AG09309 (cell line): ENCODE results near the gene BTBD6.

Source experiments
- DNase-seq: peaks from one replicate; pipeline ENCODE4 v3.0.0-alpha.2; 2010; ENCODE audit warnings: low read depth
- H3K4me3 ChIP-seq: 2 replicates; pipeline ENCODE4 v1.5.1; 2011; ENCODE audit warnings: mild to moderate bottlenecking, low read depth, low read length, moderate library complexity; ENCODE audit not compliant: control insufficient read depth
- TF ChIP-seq, protein P1 (sequence below): IDR thresholded peaks from 2 replicates; pipeline ENCODE4 v1.5.1; 2011; ENCODE audit warnings: mild to moderate bottlenecking, low read depth, low read length, inconsistent platforms; ENCODE audit not compliant: insufficient read depth, control insufficient read depth; ENCODE audit errors: missing control alignments

The BTBD6 gene

DNA sequence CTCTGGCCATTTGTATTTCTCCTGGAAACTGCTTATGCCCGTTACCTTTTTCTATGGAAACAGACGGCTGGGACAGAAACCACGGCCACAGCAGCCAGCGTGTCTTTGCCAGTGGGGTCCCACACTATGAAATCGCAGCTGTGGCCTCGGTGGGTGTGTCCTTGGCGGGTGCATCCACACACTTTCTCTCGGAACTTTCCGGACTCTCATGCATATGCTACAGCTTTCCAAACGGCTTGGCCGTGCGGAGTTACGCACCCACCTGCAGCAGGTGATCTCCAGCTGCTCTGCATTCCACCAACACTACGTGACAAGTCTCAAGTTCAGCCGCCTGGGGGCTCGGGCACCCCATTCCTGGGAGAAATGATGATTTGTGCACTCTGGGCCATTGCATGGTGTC, 1.3 kb upstream of the BTBD6 start:
- no peak for DNase-seq
- no peak overlapping the region for H3K4me3 ChIP-seq
- TF ChIP-seq, protein P1, sequence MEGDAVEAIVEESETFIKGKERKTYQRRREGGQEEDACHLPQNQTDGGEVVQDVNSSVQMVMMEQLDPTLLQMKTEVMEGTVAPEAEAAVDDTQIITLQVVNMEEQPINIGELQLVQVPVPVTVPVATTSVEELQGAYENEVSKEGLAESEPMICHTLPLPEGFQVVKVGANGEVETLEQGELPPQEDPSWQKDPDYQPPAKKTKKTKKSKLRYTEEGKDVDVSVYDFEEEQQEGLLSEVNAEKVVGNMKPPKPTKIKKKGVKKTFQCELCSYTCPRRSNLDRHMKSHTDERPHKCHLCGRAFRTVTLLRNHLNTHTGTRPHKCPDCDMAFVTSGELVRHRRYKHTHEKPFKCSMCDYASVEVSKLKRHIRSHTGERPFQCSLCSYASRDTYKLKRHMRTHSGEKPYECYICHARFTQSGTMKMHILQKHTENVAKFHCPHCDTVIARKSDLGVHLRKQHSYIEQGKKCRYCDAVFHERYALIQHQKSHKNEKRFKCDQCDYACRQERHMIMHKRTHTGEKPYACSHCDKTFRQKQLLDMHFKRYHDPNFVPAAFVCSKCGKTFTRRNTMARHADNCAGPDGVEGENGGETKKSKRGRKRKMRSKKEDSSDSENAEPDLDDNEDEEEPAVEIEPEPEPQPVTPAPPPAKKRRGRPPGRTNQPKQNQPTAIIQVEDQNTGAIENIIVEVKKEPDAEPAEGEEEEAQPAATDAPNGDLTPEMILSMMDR, result no peak

DNA sequence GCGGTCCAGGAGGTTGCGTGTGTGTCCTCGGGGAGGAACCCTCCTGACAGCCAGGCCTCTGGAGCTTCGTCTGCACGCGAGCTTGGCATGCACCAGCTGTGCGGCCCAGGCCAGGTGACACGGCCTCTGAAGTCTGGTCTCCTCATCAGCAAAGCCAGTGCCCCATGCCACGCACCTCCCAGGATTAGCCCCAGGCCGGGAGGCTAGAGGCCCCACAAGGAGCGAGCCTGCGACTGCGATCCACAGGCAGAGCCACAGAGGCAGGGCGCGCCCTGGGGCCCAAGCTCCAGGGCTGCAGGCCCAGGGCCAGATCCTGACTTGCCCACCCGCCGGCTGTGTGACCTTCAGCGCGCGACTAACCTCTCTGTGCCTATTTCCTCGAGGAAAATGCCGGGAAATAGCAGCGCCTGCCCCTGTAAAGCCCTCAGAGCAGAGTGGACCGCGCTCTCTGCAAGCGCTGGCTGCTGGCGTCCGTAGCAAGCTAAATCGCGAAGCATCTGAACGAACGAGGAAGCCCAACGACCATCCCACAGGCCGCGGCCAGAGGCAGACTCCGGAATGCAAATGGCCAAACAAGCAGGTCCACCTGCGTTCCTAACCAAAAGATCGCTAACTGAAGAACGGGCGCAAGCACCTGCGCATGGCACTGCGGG, 492 bp upstream of the BTBD6 start:
- H3K4me3 ChIP-seq, result peak overlapping the region; percentile 54
- TF ChIP-seq, protein P1, result no peak

DNA sequence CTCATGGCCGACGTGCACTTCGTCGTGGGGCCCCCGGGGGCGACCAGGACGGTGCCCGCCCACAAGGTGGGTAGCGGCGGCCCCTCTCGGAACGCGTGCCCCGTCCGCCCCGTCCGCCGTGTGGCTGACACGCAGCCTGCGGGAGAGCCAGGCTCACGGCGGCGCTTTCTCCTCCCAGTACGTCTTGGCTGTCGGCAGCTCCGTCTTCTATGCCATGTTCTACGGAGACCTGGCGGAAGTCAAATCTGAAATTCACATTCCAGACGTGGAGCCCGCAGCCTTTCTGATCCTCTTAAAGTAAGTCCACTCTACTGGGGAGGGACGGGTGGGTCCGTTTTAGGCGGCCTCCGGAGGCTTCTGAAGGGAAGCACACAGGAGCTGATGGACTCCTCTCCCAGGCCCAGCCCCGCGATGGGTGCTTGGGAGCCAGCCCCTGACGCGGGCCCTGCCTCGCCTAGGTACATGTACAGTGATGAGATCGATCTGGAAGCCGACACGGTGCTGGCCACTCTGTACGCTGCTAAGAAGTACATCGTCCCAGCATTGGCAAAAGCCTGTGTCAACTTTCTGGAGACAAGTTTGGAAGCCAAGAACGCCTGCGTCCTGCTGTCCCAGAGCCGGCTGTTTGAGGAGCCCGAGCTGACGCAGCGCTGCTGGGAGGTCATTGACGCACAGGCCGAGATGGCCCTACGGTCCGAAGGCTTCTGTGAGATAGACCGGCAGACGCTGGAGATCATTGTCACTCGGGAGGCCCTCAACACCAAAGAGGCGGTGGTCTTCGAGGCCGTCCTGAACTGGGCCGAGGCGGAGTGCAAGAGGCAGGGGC, 1.1 kb downstream of the BTBD6 start:
- TF ChIP-seq, protein P1, result no peak
- DNase-seq, result no peak
- H3K4me3 ChIP-seq, result peak overlapping the region; percentile 32

More for the DNA sequence above, 492 bp upstream of the BTBD6 start:
- DNase-seq, result no peak

DNA sequence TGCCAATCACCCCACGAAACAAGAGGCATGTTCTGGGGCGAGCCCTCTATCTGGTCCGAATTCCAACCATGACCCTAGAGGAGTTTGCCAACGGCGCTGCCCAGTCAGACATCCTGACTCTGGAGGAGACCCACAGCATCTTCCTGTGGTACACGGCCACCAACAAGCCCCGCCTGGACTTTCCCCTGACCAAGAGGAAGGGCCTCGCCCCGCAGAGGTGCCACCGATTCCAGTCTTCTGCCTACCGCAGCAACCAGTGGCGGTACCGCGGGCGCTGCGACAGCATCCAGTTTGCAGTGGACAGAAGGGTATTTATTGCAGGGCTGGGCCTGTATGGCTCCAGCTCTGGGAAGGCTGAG, 1.7 kb downstream of the BTBD6 start:
- no peak for DNase-seq
- no peak overlapping the region for H3K4me3 ChIP-seq
- TF ChIP-seq, protein P1, result no peak

DNA sequence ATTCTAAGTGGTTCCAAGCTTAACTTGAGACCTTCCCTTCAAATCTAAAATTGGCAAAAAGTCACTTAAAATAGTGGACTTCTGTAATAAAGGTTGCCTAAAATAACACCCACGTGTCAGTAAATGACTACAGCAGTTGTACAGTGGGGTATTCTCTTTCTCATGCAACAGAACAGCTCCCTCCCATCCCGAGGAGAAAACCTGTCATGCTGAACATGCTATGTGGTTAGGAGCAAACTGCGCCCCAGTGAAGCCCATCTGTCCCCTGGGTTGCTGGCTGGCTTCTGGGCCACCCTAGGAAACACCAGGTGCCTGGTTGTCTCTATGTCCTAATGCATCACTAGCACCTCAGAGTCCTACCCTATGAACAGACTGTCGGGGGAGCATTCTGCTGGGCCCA, 2.7 kb downstream of the BTBD6 start:
- no peak overlapping the region for H3K4me3 ChIP-seq
- no peak for DNase-seq
- TF ChIP-seq, protein P1, result no peak

DNA sequence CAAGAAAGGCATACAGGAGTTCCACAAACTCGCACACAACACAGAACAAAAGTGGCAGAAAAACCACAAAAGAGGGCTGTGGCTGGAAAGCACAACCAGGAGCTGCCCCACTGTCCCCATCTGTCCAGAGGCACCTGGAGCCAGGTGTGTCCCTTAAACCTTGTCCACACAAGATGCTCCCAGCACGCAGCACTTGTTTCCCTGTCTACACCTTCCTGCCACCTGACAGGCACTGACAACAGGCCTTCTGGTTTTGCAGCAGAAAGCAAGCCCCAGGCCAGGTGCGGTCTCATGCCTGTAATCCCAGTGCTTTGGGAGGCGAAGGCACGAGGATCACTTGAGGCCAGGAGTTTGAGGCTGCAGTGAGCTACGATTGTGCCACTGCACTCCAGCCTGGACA, 3.6 kb downstream of the BTBD6 start:
- TF ChIP-seq, protein P1, result no peak
- H3K4me3 ChIP-seq, result no peak overlapping the region
- no peak for DNase-seq
